Prostate gland (tissue), 2 donors: Measurements from ENCODE around the gene CNTN5. TPM values are rescaled to one million over a fixed set of nuclear protein-coding genes. Genes with fewer than 3 reads are reported as not detected.

ENCODE experiments used
- DNase-seq: peaks from one replicate; pipeline ENCODE4 v3.0.0-alpha.2; 2019; ENCODE audit warnings: low spot score
- H3K27ac ChIP-seq, 2 donors: fragments of 200-600 bp; sonication (generic); 2 replicates each; pipeline ENCODE4 v1.5.1; 2017 to 2019
- H3K27me3 ChIP-seq: fragments of 200-600 bp; sonication (generic); replicated peaks from 2 replicates; pipeline ENCODE4 v1.5.1; 2019; ENCODE audit not compliant: insufficient read depth
- H3K36me3 ChIP-seq, 2 donors: fragments of 200-600 bp; sonication (generic); 1 replicate in 1 of 2; 2 replicates in 1 of 2; pipeline versions ENCODE4 v1.5.1 to v1.8.1; 2017 to 2019
- H3K4me1 ChIP-seq: fragments of 200-600 bp; sonication (generic); replicated peaks from 2 replicates; pipeline ENCODE4 v1.5.1; 2019
- H3K4me3 ChIP-seq, 2 donors: fragments of 200-600 bp; sonication (generic); 2 replicates each; pipeline ENCODE4 v1.5.1; 2017 to 2019
- H3K9me3 ChIP-seq: fragments of 200-600 bp; sonication (generic); 2 replicates; pipeline ENCODE4 v1.5.1; 2017
- CTCF ChIP-seq, 4 experiments: fragments of 200-600 bp in 2 of 4; fragments of 450-650 bp in 2 of 4; sonication (generic) in 2 of 4; IDR thresholded peaks; 1 replicate in 3 of 4; 2 replicates in 1 of 4; pipeline ENCODE4 v1.5.1; 2016 to 2019; ENCODE audit warnings: antibody characterized with exemption in 4 of 4, mild to moderate bottlenecking in 2 of 4, moderate library complexity in 2 of 4
- POLR2A ChIP-seq: fragments of 450-650 bp; IDR thresholded peaks from one replicate; pipeline ENCODE4 v1.6.1; 2016; ENCODE audit warnings: antibody characterized with exemption, mild to moderate bottlenecking
- POLR2AphosphoS5 ChIP-seq: sonication (generic); formaldehyde crosslinking; IDR thresholded peaks from one replicate; pipeline ENCODE4 v1.6.1; 2017; ENCODE audit warnings: antibody characterized with exemption
- WGBS: methylation state at CpG from one replicate; pipeline ENCODE4 v1.1.5; 2018; 5-methylcytosine and 5-hydroxymethylcytosine counted together
- intact Hi-C: fragments of 100-400 bp; cut with DNase I; formaldehyde crosslinking; loops from one replicate; pipeline ENCODE4 v1.14.2; 2022
- total RNA-seq, 2 donors: library from RNA; depleted of rRNA; stranded (reverse); fragments of >200 nt; gene quantifications; one replicate each; pipeline ENCODE4 v1.1.0, GENCODE V29; 2016

Gene CNTN5
- total RNA-seq, 2 donors from 2014 or later: 1.0 TPM; not detected in 1

GRCh38 chr11:99154277-99154676 lies 133.5 kb downstream of the CNTN5 start:
- Histone ChIP-seq H3K9me3 (no peaks in the 10 kb centered on the region), H3K36me3 (no peaks in the 10 kb centered on the region), H3K27ac (no peak overlapping the region), H3K27me3 (no peaks in the 10 kb centered on the region), H3K4me1 (no peaks in the 10 kb centered on the region), H3K4me3 (no peak overlapping the region)
- WGBS: 78% methylated on average over 5 of the region's 5 CpGs
- intact Hi-C loops: no loop called here
- DNase-seq: no peak
- TF ChIP-seq POLR2A: no peak
- TF ChIP-seq POLR2AphosphoS5: no peak
- TF ChIP-seq CTCF (IDR thresholded peaks at IDR 0.05): no peak

DNA sequence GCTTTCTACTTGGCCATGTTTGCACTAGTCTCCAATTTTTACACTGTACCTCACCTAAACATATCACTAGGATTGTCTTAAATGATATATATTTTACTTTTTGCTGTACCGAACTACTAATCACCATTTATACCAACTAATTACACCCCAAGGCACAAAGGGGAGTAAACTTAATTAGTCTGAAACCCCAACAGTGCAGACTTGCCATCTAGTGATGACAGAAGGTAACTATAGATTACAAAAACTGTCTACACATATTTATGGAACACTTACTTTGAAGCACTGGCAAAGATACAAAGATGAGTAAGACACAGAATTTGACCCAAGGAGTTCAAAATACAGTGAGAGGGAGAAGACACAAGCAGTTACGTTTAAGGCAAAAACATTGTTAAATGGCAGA lies 139.7 kb downstream of the CNTN5 start:
- Histone ChIP-seq H3K27ac (no peak overlapping the region), H3K9me3 (no peaks in the 10 kb centered on the region), H3K4me1 (no peaks in the 10 kb centered on the region), H3K36me3 (no peaks in the 10 kb centered on the region), H3K4me3 (no peak overlapping the region), H3K27me3 (no peaks in the 10 kb centered on the region)
- intact Hi-C loops: no loop called here
- DNase-seq: no peak
- TF ChIP-seq POLR2AphosphoS5: no peak
- TF ChIP-seq CTCF (IDR thresholded peaks at IDR 0.05): no peak
- TF ChIP-seq POLR2A: no peak
- 76% methylated on average over 2 of the region's 2 CpGs for WGBS

- TF ChIP-seq POLR2AphosphoS5 (no peak), CTCF (IDR thresholded peaks at IDR 0.05) (no peak), POLR2A (no peak)
- no peaks in the 10 kb centered on the region for H3K27me3 ChIP-seq
- intact Hi-C loops: no loop called here
- no peaks in the 10 kb centered on the region for H3K4me1 ChIP-seq
- H3K4me3 ChIP-seq: no peak overlapping the region
- WGBS: 87% methylated on average over 5 of the region's 5 CpGs
- H3K9me3 ChIP-seq: no peaks in the 10 kb centered on the region
- no peak overlapping the region for H3K27ac ChIP-seq
- no peaks in the 10 kb centered on the region for H3K36me3 ChIP-seq
- no peak for DNase-seq
Observed at GRCh38 chr11:99162819-99163218, 142.1 kb downstream of the CNTN5 start.

- Histone ChIP-seq H3K4me3 (no peak overlapping the region), H3K4me1 (no peaks in the 10 kb centered on the region), H3K27me3 (no peaks in the 10 kb centered on the region), H3K27ac (no peak overlapping the region), H3K36me3 (no peaks in the 10 kb centered on the region), H3K9me3 (no peaks in the 10 kb centered on the region)
- no peak for DNase-seq
- intact Hi-C loops: no loop called here
- TF ChIP-seq POLR2A (no peak), POLR2AphosphoS5 (no peak), CTCF (IDR thresholded peaks at IDR 0.05) (no peak)
Observed at GRCh38 chr11:99170591-99170990, 149.8 kb downstream of the CNTN5 start.

DNA sequence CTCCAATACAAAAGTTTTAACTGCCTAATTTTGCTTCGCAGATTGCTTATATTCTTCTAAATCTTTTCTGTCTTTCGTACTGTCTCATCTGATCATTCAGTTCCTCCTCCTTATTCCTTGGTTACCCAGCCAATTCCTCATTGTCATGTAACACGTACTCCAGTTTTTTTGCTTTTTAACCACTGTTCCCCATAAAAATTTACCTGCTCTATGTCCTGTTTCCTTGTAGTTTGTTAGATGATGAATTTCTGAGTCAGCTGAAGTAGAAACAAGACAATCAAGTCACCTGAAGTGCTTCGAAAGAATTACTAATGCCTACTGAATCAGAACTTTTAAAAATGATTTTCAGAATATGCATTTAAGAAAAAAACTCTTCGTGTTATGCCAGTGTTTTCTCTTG lies 150.6 kb downstream of the CNTN5 start:
- TF ChIP-seq CTCF (IDR thresholded peaks at IDR 0.05) (no peak), POLR2AphosphoS5 (no peak), POLR2A (no peak)
- intact Hi-C loops: no loop called here

More for the DNA sequence above, 150.6 kb downstream of the CNTN5 start:
- no peaks in the 10 kb centered on the region for H3K9me3 ChIP-seq
- DNase-seq: no peak
- 81% methylated on average over 5 of the region's 5 CpGs for WGBS
- H3K27me3 ChIP-seq: no peaks in the 10 kb centered on the region
- H3K36me3 ChIP-seq: no peaks in the 10 kb centered on the region
- H3K27ac ChIP-seq: no peak overlapping the region
- no peaks in the 10 kb centered on the region for H3K4me1 ChIP-seq
- no peak overlapping the region for H3K4me3 ChIP-seq
